Esophagus muscularis mucosa (tissue), 4 donors: ENCODE results near the gene HTRA2. TPM values are rescaled to one million over a fixed set of nuclear protein-coding genes. Genes with fewer than 3 reads are reported as not detected.
A peak's percentile ranks its signal among the peaks of the same experiment; 100 is the strongest.

Experiments used
- DNase-seq: peaks from one replicate; pipeline ENCODE4 v3.0.0-alpha.2; 2017; ENCODE audit errors: extremely low spot score
- H3K27ac ChIP-seq, 4 donors: fragments of 200-600 bp; sonication (generic); replicated peaks in 1 of 4; 1 replicate in 3 of 4; 2 replicates in 1 of 4; pipeline ENCODE4 v1.5.1; 2016 to 2019; ENCODE audit warnings: mild to moderate bottlenecking in 1 of 4
- H3K27me3 ChIP-seq, 4 donors: fragments of 200-600 bp; sonication (generic); one replicate each; pipeline versions ENCODE4 v1.5.1 to v1.6.0; 2016 to 2019
- H3K36me3 ChIP-seq, 4 donors: fragments of 200-600 bp; sonication (generic); one replicate each; pipeline ENCODE4 v1.5.1; 2016 to 2019
- H3K4me1 ChIP-seq, 4 donors: fragments of 200-600 bp; sonication (generic); one replicate each; pipeline ENCODE4 v1.5.1; 2016 to 2019
- H3K4me3 ChIP-seq, 4 donors: fragments of 200-600 bp; sonication (generic); 1 replicate in 2 of 4; 2 replicates in 2 of 4; pipeline ENCODE4 v1.5.1; 2016 to 2019; ENCODE audit warnings: mild to moderate bottlenecking in 4 of 4, moderate library complexity in 1 of 4
- H3K9me3 ChIP-seq, 4 donors: fragments of 200-600 bp; sonication (generic); 1 replicate in 3 of 4; 2 replicates in 1 of 4; pipeline ENCODE4 v1.5.1; 2016 to 2019
- CTCF ChIP-seq, 3 experiments: fragments of 200-600 bp in 2 of 3; fragments of 450-650 bp in 1 of 3; sonication (generic) in 2 of 3; IDR thresholded peaks; one replicate each; pipeline ENCODE4 v1.5.1; 2017 to 2019; ENCODE audit warnings: antibody characterized with exemption in 3 of 3, mild to moderate bottlenecking in 2 of 3, moderate library complexity in 1 of 3
- EP300 ChIP-seq: sonication (generic); formaldehyde crosslinking; IDR thresholded peaks from one replicate; pipeline ENCODE4 v1.6.1; 2017; ENCODE audit warnings: antibody characterized with exemption
- POLR2A ChIP-seq: fragments of 450-650 bp; IDR thresholded peaks from one replicate; pipeline ENCODE4 v1.6.1; 2017; ENCODE audit warnings: antibody characterized with exemption, moderate library complexity, mild to moderate bottlenecking, low read depth
- POLR2AphosphoS5 ChIP-seq, 2 donors: sonication (generic); formaldehyde crosslinking; IDR thresholded peaks; one replicate each; pipeline ENCODE4 v1.6.1; 2017; ENCODE audit warnings: antibody characterized with exemption in 2 of 2
- WGBS: methylation state at CpG from one replicate; pipeline ENCODE4 v1.1.5; 2018; 5-methylcytosine and 5-hydroxymethylcytosine counted together
- intact Hi-C: fragments of 100-400 bp; cut with DNase I; formaldehyde crosslinking; loops from one replicate; pipeline ENCODE4 v1.15.1; 2023
- total RNA-seq, 4 donors: library from RNA; depleted of rRNA; stranded (reverse); fragments of >200 nt; gene quantifications; one replicate each; pipeline versions ENCODE4 v1.1.0 to v1.2.1, GENCODE V29; 2016

Gene HTRA2
- total RNA-seq, 4 donors from 2014 or later, result 29.7 to 37.9 (median 31.9) TPM

GRCh38 chr2:74576863-74577229 lies 47.1 kb downstream of the HTRA2 start:
- Histone ChIP-seq H3K27me3 (peaks cover 0 to 5% (median 2%) of the 10 kb centered on the region in 4 donors), H3K27ac (peak overlapping the region in 2 of 4 donors; percentile 10 to 28), H3K36me3 (no peaks in the 10 kb centered on the region), H3K4me1 (no peaks in the 10 kb centered on the region), H3K9me3 (no peaks in the 10 kb centered on the region), H3K4me3 (no peak overlapping the region)
- 42% methylated on average over 1 of the region's 1 CpG for WGBS
- TF ChIP-seq CTCF (IDR thresholded peaks at IDR 0.05) (no peak), POLR2AphosphoS5 (IDR thresholded peaks at IDR 0.05) (peak; percentile 15 to 27), POLR2A (no peak), EP300 (no peak)
- intact Hi-C loops, result no loop called here
- DNase-seq, result no peak

- DNase-seq, result no peak
- H3K4me3 ChIP-seq, result no peak overlapping the region
- H3K36me3 ChIP-seq, result no peaks in the 10 kb centered on the region
- no peaks in the 10 kb centered on the region for H3K9me3 ChIP-seq
- intact Hi-C loops, result no loop called here
- 39% methylated on average over 2 of the region's 2 CpGs for WGBS
- TF ChIP-seq POLR2AphosphoS5 (IDR thresholded peaks at IDR 0.05) (no peak), POLR2A (no peak), CTCF (IDR thresholded peaks at IDR 0.05) (no peak)
- H3K27me3 ChIP-seq, result peaks cover 0 to 5% (median 2%) of the 10 kb centered on the region in 4 donors
- H3K27ac ChIP-seq, result peak overlapping the region in 1 of 4 donors; percentile 28
- no peaks in the 10 kb centered on the region for H3K4me1 ChIP-seq
Observed at GRCh38 chr2:74577448-74577847, 47.7 kb downstream of the HTRA2 start.

- Histone ChIP-seq H3K36me3 (no peaks in the 10 kb centered on the region), H3K27ac (no peak overlapping the region), H3K9me3 (no peaks in the 10 kb centered on the region), H3K4me3 (no peak overlapping the region), H3K27me3 (peaks cover 0 to 5% (median 2%) of the 10 kb centered on the region in 4 donors), H3K4me1 (no peaks in the 10 kb centered on the region)
- 85% methylated on average over 3 of the region's 3 CpGs for WGBS
- intact Hi-C loops, result no loop called here
- TF ChIP-seq CTCF (IDR thresholded peaks at IDR 0.05) (no peak), POLR2AphosphoS5 (IDR thresholded peaks at IDR 0.05) (no peak), POLR2A (no peak), EP300 (no peak)
- DNase-seq, result no peak
Observed at GRCh38 chr2:74578408-74578807, 48.7 kb downstream of the HTRA2 start.

- intact Hi-C loops, result no loop called here
- TF ChIP-seq EP300 (no peak), CTCF (IDR thresholded peaks at IDR 0.05) (no peak), POLR2A (no peak), POLR2AphosphoS5 (IDR thresholded peaks at IDR 0.05) (no peak)
- 78% methylated on average over 3 of the region's 3 CpGs for WGBS
- Histone ChIP-seq H3K27me3 (peaks cover 0 to 5% (median 0%) of the 10 kb centered on the region in 4 donors), H3K36me3 (no peaks in the 10 kb centered on the region), H3K9me3 (no peaks in the 10 kb centered on the region), H3K4me3 (no peak overlapping the region), H3K4me1 (peaks cover 0 to 5% (median 0%) of the 10 kb centered on the region in 4 donors), H3K27ac (no peak overlapping the region)
- no peak for DNase-seq
Observed at GRCh38 chr2:74581463-74581862, 51.7 kb downstream of the HTRA2 start.

- DNase-seq, result no peak
- WGBS, result 72% methylated on average over 2 of the region's 2 CpGs
- no peaks in the 10 kb centered on the region for H3K9me3 ChIP-seq
- peaks cover 0 to 5% (median 0%) of the 10 kb centered on the region in 4 donors for H3K27me3 ChIP-seq
- H3K27ac ChIP-seq, result no peak overlapping the region
- H3K36me3 ChIP-seq, result no peaks in the 10 kb centered on the region
- no peak overlapping the region for H3K4me3 ChIP-seq
- H3K4me1 ChIP-seq, result peaks cover 0 to 5% (median 0%) of the 10 kb centered on the region in 4 donors
- no peak for TF ChIP-seq EP300
- intact Hi-C loops, result no loop called here
Observed at GRCh38 chr2:74582184-74582583, 52.5 kb downstream of the HTRA2 start.

Other genes starting within 250 kb of the HTRA2 start
- 1 to 10 TPM in 3 of 4 donors, under 1 TPM in 1; 0.50 to 1.8 (median 1.4) TPM for gene SLC4A5, start 186.5 kb upstream of the HTRA2 start, total RNA-seq
- gene DCTN1, start 149.6 kb upstream of the HTRA2 start, total RNA-seq, result 100 to 1,000 TPM; 136 to 188 (median 162) TPM
- gene C2orf81, start 108.3 kb upstream of the HTRA2 start, total RNA-seq, result 1 to 10 TPM in 3 of 4 donors, under 1 TPM in 1; 0.66 to 4.6 (median 3.2) TPM
- 10 to 100 TPM in 2 of 4 donors, 1 to 10 TPM in 2; 7.6 to 14.6 (median 11.9) TPM for gene WDR54, start 108.2 kb upstream of the HTRA2 start, total RNA-seq
- gene RTKN, start 88.0 kb upstream of the HTRA2 start, total RNA-seq, result 10 to 100 TPM in 2 of 4 donors, 1 to 10 TPM in 2; 8.4 to 14.1 (median 11.3) TPM
- 10 to 100 TPM in 3 of 4 donors, 1 to 10 TPM in 1; 8.7 to 16.6 (median 10.6) TPM for gene INO80B, start 74.8 kb upstream of the HTRA2 start, total RNA-seq
- 10 to 100 TPM; 40.0 to 56.4 (median 47.2) TPM for gene WBP1, start 71.5 kb upstream of the HTRA2 start, total RNA-seq
- 10 to 100 TPM; 20.8 to 38.7 (median 28.3) TPM for gene MOGS, start 64.6 kb upstream of the HTRA2 start, total RNA-seq
- 10 to 100 TPM; 15.4 to 40.4 (median 38.8) TPM for gene MRPL53, start 57.3 kb upstream of the HTRA2 start, total RNA-seq
- 10 to 100 TPM in 3 of 4 donors, 1 to 10 TPM in 1; 9.6 to 27.8 (median 19.2) TPM for gene CCDC142, start 46.9 kb upstream of the HTRA2 start, total RNA-seq
- 10 to 100 TPM; 17.4 to 23.0 (median 20.6) TPM for gene TTC31, start 46.9 kb upstream of the HTRA2 start, total RNA-seq
- 1 to 10 TPM in 1 of 4 donors, under 1 TPM in 3; 0.32 to 1.7 (median 0.84) TPM for gene LBX2, start 30.3 kb upstream of the HTRA2 start, total RNA-seq
- gene PCGF1, start 22.2 kb upstream of the HTRA2 start, total RNA-seq, result 10 to 100 TPM; 11.3 to 14.1 (median 12.7) TPM
- under 1 TPM in 3 of 4 donors, not detected in 1; 0.42 to 0.99 (median 0.84) TPM for gene TLX2, start 15.5 kb upstream of the HTRA2 start, total RNA-seq
- not detected for gene DQX1, start 3.7 kb upstream of the HTRA2 start, total RNA-seq
- gene AUP1, start 227 bp upstream of the HTRA2 start, total RNA-seq, result 10 to 100 TPM; 83.6 to 95.1 (median 89.6) TPM
- gene LOXL3, start 24.0 kb downstream of the HTRA2 start, total RNA-seq, result 1 to 10 TPM; 7.1 to 8.6 (median 7.7) TPM
- 10 to 100 TPM; 11.9 to 26.5 (median 19.3) TPM for gene DOK1, start 24.8 kb downstream of the HTRA2 start, total RNA-seq
- gene M1AP, start 118.4 kb downstream of the HTRA2 start, total RNA-seq, result under 1 TPM in 2 of 4 donors, not detected in 2; 0.17 to 0.42 TPM
- 1 to 10 TPM; 2.8 to 5.5 (median 5.3) TPM for gene SEMA4F, start 124.3 kb downstream of the HTRA2 start, total RNA-seq